ENCODE measurements around the gene SLC47A1. TPM values are rescaled to one million over a fixed set of nuclear protein-coding genes. Genes with fewer than 3 reads are reported as not detected.

The SLC47A1 gene
- total and polyA plus RNA-seq, 12 donors: 0.62 to 20.3 (median 6.7) TPM

- TF ChIP-seq, protein P1, sequence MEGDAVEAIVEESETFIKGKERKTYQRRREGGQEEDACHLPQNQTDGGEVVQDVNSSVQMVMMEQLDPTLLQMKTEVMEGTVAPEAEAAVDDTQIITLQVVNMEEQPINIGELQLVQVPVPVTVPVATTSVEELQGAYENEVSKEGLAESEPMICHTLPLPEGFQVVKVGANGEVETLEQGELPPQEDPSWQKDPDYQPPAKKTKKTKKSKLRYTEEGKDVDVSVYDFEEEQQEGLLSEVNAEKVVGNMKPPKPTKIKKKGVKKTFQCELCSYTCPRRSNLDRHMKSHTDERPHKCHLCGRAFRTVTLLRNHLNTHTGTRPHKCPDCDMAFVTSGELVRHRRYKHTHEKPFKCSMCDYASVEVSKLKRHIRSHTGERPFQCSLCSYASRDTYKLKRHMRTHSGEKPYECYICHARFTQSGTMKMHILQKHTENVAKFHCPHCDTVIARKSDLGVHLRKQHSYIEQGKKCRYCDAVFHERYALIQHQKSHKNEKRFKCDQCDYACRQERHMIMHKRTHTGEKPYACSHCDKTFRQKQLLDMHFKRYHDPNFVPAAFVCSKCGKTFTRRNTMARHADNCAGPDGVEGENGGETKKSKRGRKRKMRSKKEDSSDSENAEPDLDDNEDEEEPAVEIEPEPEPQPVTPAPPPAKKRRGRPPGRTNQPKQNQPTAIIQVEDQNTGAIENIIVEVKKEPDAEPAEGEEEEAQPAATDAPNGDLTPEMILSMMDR (IDR thresholded peaks at IDR 0.05): no peak
- 90 to 94% methylated on average over 4 of the region's 4 CpGs for whole genome bisulfite sequencing, 2 donors
- no peak for DNase-seq
Observed at GRCh38 chr17:19614900-19615299, 81.2 kb downstream of the SLC47A1 start.

GRCh38 chr17:19618015-19618414, 84.4 kb downstream of the SLC47A1 start:
- ATAC-seq (no peak), DNase-seq (no peak)
- TF ChIP-seq, protein P1 (IDR thresholded peaks at IDR 0.05): no peak
- H3K27me3 ChIP-seq: no peaks in the 10 kb centered on the region
- H3K4me1 ChIP-seq: no peaks in the 10 kb centered on the region
- WGBS, 2 donors: 92 to 94% methylated on average over 3 of the region's 3 CpGs
- no peak overlapping the region for H3K4me3 ChIP-seq
- intact Hi-C loops (cut with DNase I): no loop called here
- H3K9me3 ChIP-seq: peaks cover 0 to 53% (median 40%) of the 10 kb centered on the region in 11 donors
- H3K27ac ChIP-seq: no peak overlapping the region
- no peaks in the 10 kb centered on the region for H3K36me3 ChIP-seq

More at GRCh38 chr17:19614900-19615299, 81.2 kb downstream of the SLC47A1 start:
- Histone ChIP-seq H3K27me3 (no peaks in the 10 kb centered on the region), H3K27ac (no peak overlapping the region), H3K4me3 (no peak overlapping the region), H3K9me3 (peaks cover 0 to 32% (median 27%) of the 10 kb centered on the region in 11 donors), H3K36me3 (no peaks in the 10 kb centered on the region), H3K4me1 (peaks cover 0 to 14% (median 0%) of the 10 kb centered on the region in 9 donors)
- no peak for ATAC-seq
- intact Hi-C loops (cut with DNase I): no loop called here

GRCh38 chr17:19619705-19620325, 86.2 kb downstream of the SLC47A1 start:
- TF ChIP-seq, protein P1 (IDR thresholded peaks at IDR 0.05): no peak
- H3K9me3 ChIP-seq: peaks cover 0 to 53% (median 40%) of the 10 kb centered on the region in 11 donors
- no peak for ATAC-seq
- peaks cover 0 to 3% (median 0%) of the 10 kb centered on the region in 7 donors for H3K27me3 ChIP-seq
- no peaks in the 10 kb centered on the region for H3K36me3 ChIP-seq
- DNase-seq: no peak
- no peak overlapping the region for H3K4me3 ChIP-seq
- H3K27ac ChIP-seq: no peak overlapping the region
- 47 to 78% methylated on average over 2 of the region's 2 CpGs for WGBS, 2 donors
- H3K4me1 ChIP-seq: no peaks in the 10 kb centered on the region
- intact Hi-C loops (cut with DNase I): no loop called here

- intact Hi-C loops (cut with DNase I): no loop called here
- Histone ChIP-seq H3K27ac (no peak overlapping the region), H3K27me3 (peaks cover 0 to 3% (median 0%) of the 10 kb centered on the region in 7 donors), H3K36me3 (no peaks in the 10 kb centered on the region), H3K4me3 (no peak overlapping the region), H3K4me1 (no peaks in the 10 kb centered on the region), H3K9me3 (peaks cover 0 to 53% (median 40%) of the 10 kb centered on the region in 11 donors)
- ATAC-seq: no peak
- TF ChIP-seq, protein P1 (IDR thresholded peaks at IDR 0.05): no peak
- WGBS, 2 donors: 94 to 96% methylated on average over 1 of the region's 1 CpG
- no peak for DNase-seq
Observed at GRCh38 chr17:19621697-19622096, 88.0 kb downstream of the SLC47A1 start.
